Measurements from ENCODE around the gene ZACN.
"Not testable (repeated sequence)": the region's sequence is repeated elsewhere in the genome, so short reads cannot be mapped to it uniquely, and the experiment has no call there.

Gene ZACN

DNA sequence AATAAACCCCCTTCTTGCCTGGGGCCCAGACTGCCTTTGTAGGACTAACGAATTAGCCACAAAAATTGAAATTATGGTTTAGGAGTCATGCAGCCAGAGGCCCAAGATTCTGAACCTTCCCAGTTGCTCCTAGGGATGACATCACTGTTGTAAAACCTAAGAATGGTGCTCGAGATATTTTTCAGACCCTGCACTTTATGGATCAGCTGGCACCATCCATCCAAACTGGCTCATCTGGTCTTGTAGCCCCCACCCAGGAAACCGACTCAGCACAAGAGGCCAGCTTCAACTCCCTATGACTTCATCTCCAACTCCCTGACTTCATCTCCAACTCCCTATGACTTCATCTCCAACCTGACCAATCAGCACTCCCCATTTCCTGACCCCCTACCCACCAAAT, 40.9 kb upstream of the ZACN start:
- TF ChIP-seq, protein P1, sequence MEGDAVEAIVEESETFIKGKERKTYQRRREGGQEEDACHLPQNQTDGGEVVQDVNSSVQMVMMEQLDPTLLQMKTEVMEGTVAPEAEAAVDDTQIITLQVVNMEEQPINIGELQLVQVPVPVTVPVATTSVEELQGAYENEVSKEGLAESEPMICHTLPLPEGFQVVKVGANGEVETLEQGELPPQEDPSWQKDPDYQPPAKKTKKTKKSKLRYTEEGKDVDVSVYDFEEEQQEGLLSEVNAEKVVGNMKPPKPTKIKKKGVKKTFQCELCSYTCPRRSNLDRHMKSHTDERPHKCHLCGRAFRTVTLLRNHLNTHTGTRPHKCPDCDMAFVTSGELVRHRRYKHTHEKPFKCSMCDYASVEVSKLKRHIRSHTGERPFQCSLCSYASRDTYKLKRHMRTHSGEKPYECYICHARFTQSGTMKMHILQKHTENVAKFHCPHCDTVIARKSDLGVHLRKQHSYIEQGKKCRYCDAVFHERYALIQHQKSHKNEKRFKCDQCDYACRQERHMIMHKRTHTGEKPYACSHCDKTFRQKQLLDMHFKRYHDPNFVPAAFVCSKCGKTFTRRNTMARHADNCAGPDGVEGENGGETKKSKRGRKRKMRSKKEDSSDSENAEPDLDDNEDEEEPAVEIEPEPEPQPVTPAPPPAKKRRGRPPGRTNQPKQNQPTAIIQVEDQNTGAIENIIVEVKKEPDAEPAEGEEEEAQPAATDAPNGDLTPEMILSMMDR (IDR thresholded peaks at IDR 0.05; ENCODE audit: borderline replicate concordance, control extremely low read depth, extremely low read depth, insufficient read depth, missing control alignments): no peak
- in situ Hi-C loops (cut with MboI; ENCODE audit: low sequenced_read_pairs, unreplicated experiment): no loop called here
- DNase-seq (ENCODE audit: low spot score): no peak

DNA sequence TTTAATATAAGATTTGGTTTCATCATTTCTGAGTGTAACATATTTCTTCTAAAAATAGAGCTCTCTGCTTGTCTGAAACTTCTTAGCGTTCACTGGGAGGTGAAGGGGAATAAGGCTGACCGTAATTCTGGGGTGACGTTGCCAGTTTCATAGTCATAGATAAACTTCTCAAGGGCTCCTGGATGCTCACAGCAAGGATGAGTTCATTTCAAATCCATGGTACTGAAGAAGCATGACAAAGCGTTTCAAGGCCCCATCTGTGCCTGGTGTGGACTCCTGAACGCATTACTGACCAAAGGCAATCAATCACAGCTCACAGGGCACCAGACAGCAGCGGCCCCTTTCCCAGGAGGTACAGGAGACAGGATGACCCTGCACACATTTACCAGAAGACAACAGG, 39.9 kb upstream of the ZACN start:
- TF ChIP-seq, protein P1 (IDR thresholded peaks at IDR 0.05; ENCODE audit: borderline replicate concordance, control extremely low read depth, extremely low read depth, insufficient read depth, missing control alignments): no peak
- DNase-seq (ENCODE audit: low spot score): no peak
- in situ Hi-C loops (cut with MboI; ENCODE audit: low sequenced_read_pairs, unreplicated experiment): no loop called here

DNA sequence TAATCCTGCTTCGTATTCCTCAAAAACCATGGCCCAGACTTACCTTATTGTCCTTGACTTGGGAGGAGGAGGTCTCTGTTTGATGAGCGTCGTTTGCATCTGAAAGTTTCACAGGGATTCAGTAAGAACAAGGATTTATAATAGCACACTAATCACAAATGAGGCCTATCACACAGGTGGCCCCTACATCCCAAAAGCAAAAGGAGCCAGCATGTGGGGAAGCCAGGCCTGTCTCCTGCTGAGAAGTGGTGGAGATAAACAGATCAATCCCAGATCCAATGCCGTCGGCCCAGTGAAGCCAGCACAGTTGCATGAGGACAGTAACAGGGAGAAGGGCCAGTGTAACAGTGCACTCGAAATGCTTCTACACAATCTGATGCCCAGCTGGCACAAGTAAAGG, 38.6 kb upstream of the ZACN start:
- TF ChIP-seq, protein P1 (IDR thresholded peaks at IDR 0.05; ENCODE audit: borderline replicate concordance, control extremely low read depth, extremely low read depth, insufficient read depth, missing control alignments): no peak
- no peak for DNase-seq (ENCODE audit: low spot score)
- in situ Hi-C loops (cut with MboI; ENCODE audit: low sequenced_read_pairs, unreplicated experiment): no loop called here

DNA sequence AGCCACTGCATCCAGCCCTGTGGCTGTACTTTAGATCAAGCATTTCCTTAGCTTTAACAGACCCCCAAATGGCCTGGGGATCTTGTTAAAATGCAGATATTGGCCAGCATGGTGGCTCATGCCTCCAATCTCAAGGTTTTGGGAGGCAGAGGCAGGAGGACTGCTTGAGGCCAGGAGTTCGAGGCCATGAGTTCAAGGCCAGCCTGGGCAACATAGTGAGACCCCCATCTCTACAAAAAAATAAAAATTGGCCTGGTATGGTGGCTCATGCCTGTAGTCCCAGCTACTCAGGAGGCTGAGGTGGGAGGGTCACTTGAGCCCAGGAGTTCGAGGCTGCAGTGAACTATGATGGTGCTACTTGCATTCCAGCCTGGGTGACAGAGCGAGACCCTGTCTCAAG, 36.1 kb upstream of the ZACN start:
- DNase-seq (ENCODE audit: low spot score); in situ Hi-C loops (cut with MboI; ENCODE audit: low sequenced_read_pairs, unreplicated experiment): not testable (repeated sequence)

DNA sequence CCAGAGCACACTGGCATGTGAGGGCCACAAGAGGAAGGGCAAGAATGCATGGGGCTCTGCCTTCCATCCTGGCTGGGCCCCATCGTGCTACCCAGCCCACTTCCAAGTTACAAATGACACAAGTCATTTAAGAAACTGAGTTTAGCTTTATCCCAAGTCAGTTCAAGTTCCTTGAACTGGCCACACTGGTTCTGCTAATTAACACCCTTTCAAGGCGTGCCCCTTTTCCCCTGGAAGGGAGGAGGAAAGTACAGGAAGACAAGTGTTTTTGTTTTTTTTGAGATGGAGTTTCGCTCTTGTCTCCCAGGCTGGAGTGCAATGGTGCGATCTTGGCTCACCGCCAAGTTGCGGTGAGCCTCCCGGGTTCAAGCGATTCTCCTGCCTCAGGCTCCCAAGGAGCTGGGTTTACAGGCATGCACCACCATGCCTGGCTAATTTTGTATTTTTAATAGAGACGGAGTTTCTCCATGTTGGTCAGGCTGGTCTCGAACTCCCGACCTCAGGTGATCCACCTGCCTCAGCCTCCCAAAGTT, 34.4 kb upstream of the ZACN start:
- in situ Hi-C loops (cut with MboI; ENCODE audit: low sequenced_read_pairs, unreplicated experiment); DNase-seq (ENCODE audit: low spot score): not testable (repeated sequence)

DNA sequence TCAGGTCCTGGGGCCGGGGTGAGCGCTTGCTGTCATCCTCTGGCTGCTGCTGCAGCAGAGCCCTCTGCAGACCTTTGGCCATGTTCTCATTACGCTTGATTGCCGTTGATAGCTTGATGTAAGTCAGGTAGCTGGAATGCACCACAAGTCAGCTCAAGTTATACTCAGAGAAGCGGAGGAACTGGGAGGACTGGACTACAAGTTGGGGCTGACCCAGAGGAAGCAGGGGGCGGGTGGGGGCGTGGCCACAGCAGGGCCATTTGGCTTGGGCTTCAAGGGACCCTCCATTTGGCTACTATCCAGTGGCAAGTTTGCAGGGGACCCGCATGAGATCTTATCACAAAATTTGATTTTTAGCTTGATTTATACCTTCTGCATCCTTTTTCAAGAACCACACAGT, 32.9 kb upstream of the ZACN start:
- in situ Hi-C loops (cut with MboI; ENCODE audit: low sequenced_read_pairs, unreplicated experiment): no loop called here
- TF ChIP-seq, protein P1 (IDR thresholded peaks at IDR 0.05; ENCODE audit: borderline replicate concordance, control extremely low read depth, extremely low read depth, insufficient read depth, missing control alignments): no peak
- no peak for DNase-seq (ENCODE audit: low spot score)

DNA sequence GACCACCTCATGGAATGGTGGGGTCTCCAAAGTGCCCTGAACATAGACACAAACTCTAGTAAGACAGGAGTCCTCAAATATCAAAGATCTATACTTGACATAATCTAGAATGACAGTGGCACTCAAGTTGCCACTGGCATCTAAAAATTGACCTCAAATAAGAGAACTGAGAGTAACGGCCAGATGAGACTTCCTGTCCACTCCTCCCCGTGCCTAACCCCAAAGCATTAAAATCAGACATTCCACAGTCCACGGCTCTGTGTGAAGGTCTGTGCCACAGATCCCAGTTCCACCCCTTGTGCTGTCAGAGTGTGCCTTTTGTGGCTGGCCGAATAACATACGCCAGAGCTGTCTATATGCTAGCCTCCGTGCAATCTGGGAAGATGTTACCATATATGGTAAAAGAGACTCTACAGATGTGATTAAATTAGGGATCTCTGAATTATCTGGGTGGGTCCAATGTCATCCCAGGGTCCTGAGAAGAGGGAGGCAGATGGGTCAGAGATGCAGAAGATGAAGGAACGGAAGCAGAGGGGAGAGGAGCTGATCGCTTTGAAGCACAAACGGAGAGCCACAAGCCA, 30.9 kb upstream of the ZACN start:
- TF ChIP-seq, protein P1 (IDR thresholded peaks at IDR 0.05; ENCODE audit: borderline replicate concordance, control extremely low read depth, extremely low read depth, insufficient read depth, missing control alignments): no peak
- in situ Hi-C loops (cut with MboI; ENCODE audit: low sequenced_read_pairs, unreplicated experiment): no loop called here
- DNase-seq (ENCODE audit: low spot score): no peak

DNA sequence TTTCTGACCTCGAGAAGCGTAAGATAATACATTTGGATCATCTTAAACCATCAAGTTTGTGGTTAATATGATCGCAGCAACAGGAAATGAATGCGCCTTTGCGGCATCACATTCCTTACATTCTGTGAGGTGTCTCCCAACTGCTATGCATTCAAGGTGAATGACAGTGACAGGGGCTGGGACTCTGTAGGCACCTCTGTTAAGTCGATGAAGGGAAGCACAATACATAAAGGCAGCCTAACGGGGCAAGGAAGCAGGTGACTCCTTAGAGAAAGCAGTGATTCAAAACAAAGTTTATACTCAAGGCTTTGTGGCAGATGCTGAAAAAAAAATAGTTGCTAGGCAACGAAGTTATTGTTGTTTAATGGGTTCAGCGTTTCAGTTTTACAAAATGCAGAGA, 30.3 kb upstream of the ZACN start:
- TF ChIP-seq, protein P1 (IDR thresholded peaks at IDR 0.05; ENCODE audit: borderline replicate concordance, control extremely low read depth, extremely low read depth, insufficient read depth, missing control alignments): no peak
- in situ Hi-C loops (cut with MboI; ENCODE audit: low sequenced_read_pairs, unreplicated experiment): no loop called here
- DNase-seq (ENCODE audit: low spot score): no peak
